HAP-1 (cell line): Measurements from ENCODE around the gene TMEM256.

Experiments used
- DNase-seq, 2 experiments: peaks; one replicate each; pipeline ENCODE4 v3.0.0-alpha.2; 2016 to 2020; ENCODE audit warnings: low spot score in 2 of 2
- H3K27me3 ChIP-seq: fragments of 250-450 bp; sonication (Bioruptor Pico); 2 replicates; pipeline ENCODE4 v1.5.1; 2020; ENCODE audit warnings: low read depth, mild to moderate bottlenecking, moderate library complexity
- H3K36me3 ChIP-seq: fragments of 250-450 bp; sonication (Bioruptor Pico); replicated peaks from 2 replicates; pipeline ENCODE4 v1.5.1; 2020; ENCODE audit warnings: mild to moderate bottlenecking
- H3K4me1 ChIP-seq: fragments of 250-450 bp; sonication (Bioruptor Pico); 2 replicates; pipeline ENCODE4 v1.5.1; 2020; ENCODE audit warnings: mild to moderate bottlenecking
- H3K4me3 ChIP-seq: fragments of 250-450 bp; sonication (Bioruptor Pico); 2 replicates; pipeline ENCODE4 v1.5.1; 2020; ENCODE audit warnings: mild to moderate bottlenecking, moderate library complexity
- H3K9me3 ChIP-seq: fragments of 250-450 bp; sonication (Bioruptor Pico); 2 replicates; pipeline ENCODE4 v1.5.1; 2020; ENCODE audit warnings: mild to moderate bottlenecking, moderate library complexity
- in situ Hi-C: fragments of 300-500 bp; cut with MboI; formaldehyde crosslinking; loops from 3 replicates; pipeline ENCODE4 v1.14.3; 2020; ENCODE audit warnings: low sequenced_read_pairs, inconsistent platforms, mixed read lengths

Gene TMEM256

GRCh38 chr17:7403977-7404736 is at the start of gene TMEM256:
Gene TMEM256 (minus strand): TSS chr17:7404097. CDS start chr17:7404084, 13 bp downstream.
- peak within 1 kb of the TSS; percentile 69 for H3K4me3 ChIP-seq
- peak; percentile 99 for DNase-seq
- H3K36me3 ChIP-seq, result peaks cover 5% of the 10 kb centered on the region; the same call in 1 of the 2 replicates
- no peaks in the 10 kb centered on the region for H3K9me3 ChIP-seq
- in situ Hi-C loops, result no loop called here
- peaks cover 6% of the 10 kb centered on the region for H3K4me1 ChIP-seq
- H3K27me3 ChIP-seq, result no peaks in the 10 kb centered on the region

- Histone ChIP-seq H3K27me3 (no peaks in the 10 kb centered on the region), H3K4me1 (no peaks in the 10 kb centered on the region), H3K4me3 (no peak overlapping the region), H3K9me3 (no peaks in the 10 kb centered on the region), H3K36me3 (no peaks in the 10 kb centered on the region)
- DNase-seq, result no peak
- in situ Hi-C loops, result no loop called here
Measured at GRCh38 chr17:7448461-7448860, 44.6 kb upstream of the TMEM256 start.

DNA sequence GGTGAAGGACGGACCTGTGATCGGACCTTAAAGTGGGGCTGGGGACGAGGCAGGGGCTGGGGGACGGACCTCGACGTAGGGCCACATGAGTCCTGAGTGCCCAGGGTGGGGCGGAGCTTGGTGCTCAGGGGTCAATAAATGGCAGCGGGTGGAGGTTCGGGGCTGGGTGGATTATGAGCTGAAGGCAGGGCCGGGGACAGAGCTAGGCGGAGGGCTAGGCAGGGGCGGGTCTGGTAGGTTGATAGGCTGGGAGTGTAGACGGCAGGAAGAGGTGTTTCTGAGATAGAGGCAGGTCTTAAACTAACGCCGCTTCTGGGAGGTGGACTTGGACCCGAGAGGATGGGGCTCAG is 41.7 kb upstream of the TMEM256 start:
- Histone ChIP-seq H3K27me3 (no peaks in the 10 kb centered on the region), H3K9me3 (no peaks in the 10 kb centered on the region), H3K36me3 (no peaks in the 10 kb centered on the region), H3K4me1 (no peaks in the 10 kb centered on the region), H3K4me3 (no peak overlapping the region)
- in situ Hi-C loops, result no loop called here
- no peak for DNase-seq

- Histone ChIP-seq H3K4me3 (no peak within 1 kb of the TSS), H3K27me3 (no peaks in the 10 kb centered on the region), H3K4me1 (no peaks in the 10 kb centered on the region), H3K36me3 (no peaks in the 10 kb centered on the region), H3K9me3 (no peaks in the 10 kb centered on the region)
- in situ Hi-C loops, result no loop called here
- no peak for DNase-seq
Measured at GRCh38 chr17:7444682-7445618, 41.1 kb upstream of the TMEM256 start, which contains the start of gene CHRNB1. Gene CHRNB1 (plus strand): TSS chr17:7445061. CDS start chr17:7445128, 67 bp downstream.

- Histone ChIP-seq H3K27me3 (no peaks in the 10 kb centered on the region), H3K36me3 (no peaks in the 10 kb centered on the region), H3K9me3 (no peaks in the 10 kb centered on the region), H3K4me1 (no peaks in the 10 kb centered on the region), H3K4me3 (no peak overlapping the region)
- DNase-seq, result no peak
- in situ Hi-C loops, result no loop called here
Measured at GRCh38 chr17:7443499-7444485, 39.9 kb upstream of the TMEM256 start.

GRCh38 chr17:7442142-7442541 is 38.2 kb upstream of the TMEM256 start:
- Histone ChIP-seq H3K4me1 (peaks cover 7% of the 10 kb centered on the region), H3K9me3 (no peaks in the 10 kb centered on the region), H3K27me3 (no peaks in the 10 kb centered on the region; the same call in 1 of the 2 replicates), H3K4me3 (no peak overlapping the region), H3K36me3 (no peaks in the 10 kb centered on the region)
- in situ Hi-C loops, result no loop called here
- DNase-seq, result no peak

DNA sequence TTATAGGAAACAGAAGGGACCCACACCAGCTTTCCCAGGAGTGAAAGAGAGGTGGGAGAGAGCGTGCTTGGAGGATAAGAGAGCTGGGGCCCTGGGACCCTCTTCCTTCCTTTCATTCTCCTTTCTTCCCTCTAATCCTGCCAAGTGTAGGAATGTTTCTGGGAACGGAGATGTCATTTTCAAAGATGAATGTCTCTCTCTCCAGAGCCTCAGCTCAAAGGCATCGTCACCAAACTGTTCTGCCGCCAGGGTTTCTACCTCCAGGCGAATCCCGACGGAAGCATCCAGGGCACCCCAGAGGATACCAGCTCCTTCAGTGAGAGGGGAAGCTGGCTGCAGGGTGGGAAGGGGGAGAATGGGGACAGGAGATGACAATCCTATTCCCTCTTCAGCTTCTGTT is 37.4 kb upstream of the TMEM256 start:
- Histone ChIP-seq H3K4me1 (peaks cover 11% of the 10 kb centered on the region), H3K4me3 (no peak overlapping the region), H3K27me3 (no peaks in the 10 kb centered on the region; the same call in 1 of the 2 replicates), H3K36me3 (no peaks in the 10 kb centered on the region), H3K9me3 (no peaks in the 10 kb centered on the region)
- in situ Hi-C loops, result no loop called here
- no peak for DNase-seq

DNA sequence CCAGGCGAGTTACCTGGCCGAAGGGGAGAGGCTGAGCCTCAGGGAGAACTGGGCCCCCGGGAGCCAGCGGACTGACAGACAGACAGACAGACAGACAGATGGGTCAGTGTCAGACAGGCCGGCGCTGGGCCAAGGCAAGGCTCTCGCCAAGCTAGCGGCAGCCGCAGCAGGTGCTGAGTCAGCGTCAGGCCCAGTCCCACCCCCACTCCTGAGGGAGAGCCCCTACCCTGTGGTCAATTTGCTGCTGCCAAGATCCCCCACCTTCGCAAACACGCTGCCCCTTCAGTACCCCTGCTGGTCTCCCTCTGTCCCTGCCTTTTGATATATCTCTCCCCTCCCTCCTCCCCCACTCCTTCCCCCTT is 36.9 kb upstream of the TMEM256 start:
- no peaks in the 10 kb centered on the region for H3K36me3 ChIP-seq
- H3K27me3 ChIP-seq, result no peaks in the 10 kb centered on the region; the same call in 1 of the 2 replicates
- no peak overlapping the region for H3K4me3 ChIP-seq
- no peaks in the 10 kb centered on the region for H3K9me3 ChIP-seq
- DNase-seq, result no peak
- in situ Hi-C loops, result no loop called here
- peaks cover 11% of the 10 kb centered on the region for H3K4me1 ChIP-seq

- Histone ChIP-seq H3K27me3 (no peaks in the 10 kb centered on the region; the same call in 1 of the 2 replicates), H3K36me3 (no peaks in the 10 kb centered on the region), H3K4me1 (peaks cover 11% of the 10 kb centered on the region), H3K4me3 (no peak overlapping the region), H3K9me3 (no peaks in the 10 kb centered on the region)
- in situ Hi-C loops, result no loop called here
- peak in 1 of 2 experiments; percentile 31 for DNase-seq
Measured at GRCh38 chr17:7440113-7440833, 36.4 kb upstream of the TMEM256 start.

- Histone ChIP-seq H3K36me3 (no peaks in the 10 kb centered on the region), H3K27me3 (no peaks in the 10 kb centered on the region; the same call in 1 of the 2 replicates), H3K4me1 (peaks cover 11% of the 10 kb centered on the region), H3K9me3 (no peaks in the 10 kb centered on the region), H3K4me3 (peak within 1 kb of the TSS; percentile 29)
- DNase-seq, result no peak
- in situ Hi-C loops, result no loop called here
Measured at GRCh38 chr17:7439462-7440112, 35.7 kb upstream of the TMEM256 start, which contains the start of gene FGF11. Gene FGF11 (plus strand): TSS chr17:7439512. CDS start chr17:7439621, 109 bp downstream.

DNA sequence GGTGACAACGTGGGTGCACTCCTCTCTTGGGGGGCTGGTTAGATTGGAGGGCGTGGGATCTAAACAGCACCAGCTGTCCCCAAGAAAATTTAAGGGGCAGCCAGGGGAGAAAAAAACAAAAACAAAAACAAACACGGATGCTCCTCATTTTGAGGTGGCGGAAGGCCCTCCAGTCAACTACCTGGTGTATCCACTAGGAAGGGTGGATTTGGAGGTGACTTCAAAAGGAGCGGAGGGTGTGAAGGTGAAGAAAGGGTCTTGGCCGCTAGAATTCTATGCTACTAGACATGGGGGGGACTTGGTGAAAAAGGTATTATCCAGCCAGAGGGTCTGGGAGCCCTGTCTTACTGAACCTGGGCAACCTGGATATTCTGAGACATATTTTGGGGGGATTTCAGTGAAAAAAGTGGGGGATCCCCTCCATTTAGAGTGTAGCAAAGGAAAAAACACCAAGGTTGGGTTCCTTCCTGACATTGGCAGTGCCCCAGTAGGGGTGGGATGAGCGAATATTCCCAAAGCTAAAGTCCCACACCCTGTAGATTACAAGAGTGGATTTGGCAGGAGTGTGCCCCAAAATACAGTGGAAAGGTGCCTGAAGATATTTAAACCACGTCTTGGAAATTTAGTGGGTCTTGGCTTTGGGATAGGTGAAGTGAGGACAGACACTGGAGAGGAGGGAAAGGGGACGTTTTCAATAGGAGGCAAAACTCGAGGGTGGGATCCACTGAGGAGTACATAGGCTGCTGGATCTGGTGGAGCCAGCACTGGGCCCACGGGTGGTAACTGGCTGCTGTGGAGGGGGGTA is 35.0 kb upstream of the TMEM256 start:
- in situ Hi-C loops, result no loop called here
- Histone ChIP-seq H3K27me3 (no peaks in the 10 kb centered on the region; the same call in 1 of the 2 replicates), H3K4me3 (peak overlapping the region; percentile 29)

More for the DNA sequence above, 35.0 kb upstream of the TMEM256 start:
- Histone ChIP-seq H3K4me1 (peaks cover 11% of the 10 kb centered on the region), H3K9me3 (no peaks in the 10 kb centered on the region), H3K36me3 (no peaks in the 10 kb centered on the region)
- DNase-seq, result no peak
